ENCODE measurements around the gene GRK7.

Gene GRK7

GRCh38 chr3:141811348-141811747, 48.1 kb downstream of the GRK7 start:
- Histone ChIP-seq H3K27me3 (ENCODE audit: insufficient read depth, low read depth, severe bottlenecking) (no peaks in the 10 kb centered on the region), H3K27ac (peak overlapping the region; percentile 19; the same call in 1 of the 2 replicates), H3K36me3 (no peaks in the 10 kb centered on the region), H3K9me3 (ENCODE audit: severe bottlenecking) (peaks cover 3% of the 10 kb centered on the region), H3K4me3 (ENCODE audit: low read depth, low read length) (no peak overlapping the region)
- TF ChIP-seq CTCF (IDR thresholded peaks at IDR 0.05; ENCODE audit: low read depth, low read length) = no peak
- no peak for DNase-seq

GRCh38 chr3:141812084-141812483, 48.9 kb downstream of the GRK7 start:
- TF ChIP-seq CTCF (IDR thresholded peaks at IDR 0.05; ENCODE audit: low read depth, low read length) = no peak
- Histone ChIP-seq H3K4me3 (ENCODE audit: low read depth, low read length) (no peak overlapping the region), H3K27ac (no peak overlapping the region), H3K9me3 (ENCODE audit: severe bottlenecking) (peaks cover 3% of the 10 kb centered on the region), H3K27me3 (ENCODE audit: insufficient read depth, low read depth, severe bottlenecking) (no peaks in the 10 kb centered on the region), H3K36me3 (no peaks in the 10 kb centered on the region)
- DNase-seq = no peak

GRCh38 chr3:141812586-141812985, 49.4 kb downstream of the GRK7 start:
- no peaks in the 10 kb centered on the region for H3K27me3 ChIP-seq (ENCODE audit: insufficient read depth, low read depth, severe bottlenecking)
- TF ChIP-seq CTCF (IDR thresholded peaks at IDR 0.05; ENCODE audit: low read depth, low read length) = no peak
- H3K4me3 ChIP-seq (ENCODE audit: low read depth, low read length) = no peak overlapping the region
- no peak for DNase-seq
- no peak overlapping the region for H3K27ac ChIP-seq
- no peaks in the 10 kb centered on the region for H3K36me3 ChIP-seq
- H3K9me3 ChIP-seq (ENCODE audit: severe bottlenecking) = peaks cover 3% of the 10 kb centered on the region
